Panc1 (cell line): Measurements from ENCODE around the gene ACOXL. TPM values are rescaled to one million over a fixed set of nuclear protein-coding genes. Genes with fewer than 3 reads are reported as not detected.

Source experiments
- ATAC-seq: fragments of 200-7000 bp; cut with Tn5 transposase; 2 replicates; pipeline ENCODE4 v1.9.1; 2020; ENCODE audit warnings: mild to moderate bottlenecking, moderate library complexity
- BruUV-seq: library from RNA; stranded (reverse); fragments of 400-500 nt; replicated peaks from 2 replicates; lab custom pipeline; 2021; lab: Mats Ljungman, UMichigan
- CTCF ChIA-PET: fragments of 300-600 bp; sonication (Branson Sonifier 250); formaldehyde crosslinking; loops from one replicate; lab custom pipeline; 2022; ENCODE audit warnings: antibody characterized with exemption; lab: Charles Lee
- POLR2A ChIA-PET: fragments of 300-600 bp; sonication (Branson Sonifier 250); formaldehyde crosslinking; loops from one replicate; lab custom pipeline; 2022; ENCODE audit warnings: antibody characterized with exemption; lab: Charles Lee
- DNase-seq: peaks from one replicate; pipeline ENCODE4 v3.0.0-alpha.2; 2010; ENCODE audit warnings: low read depth, low spot score
- H3K27ac ChIP-seq: 2 replicates; pipeline ENCODE4 v1.5.1; 2011; ENCODE audit warnings: mild to moderate bottlenecking, low read length, inconsistent platforms
- H3K27me3 ChIP-seq: fragments of 200-500 bp; sonication (Bioruptor generic); 2 replicates; pipeline ENCODE4 v1.6.0; 2014; ENCODE audit warnings: low read length, inconsistent platforms; ENCODE audit not compliant: control insufficient read depth, insufficient read depth
- H3K36me3 ChIP-seq: fragments of 200-500 bp; sonication (Bioruptor generic); 2 replicates; pipeline ENCODE4 v1.5.1; 2014; ENCODE audit warnings: inconsistent platforms, mild to moderate bottlenecking, low read length, moderate library complexity; ENCODE audit not compliant: control insufficient read depth, insufficient read depth
- H3K4me1 ChIP-seq: 2 replicates; pipeline ENCODE4 v1.5.1; 2011; ENCODE audit warnings: inconsistent platforms, mild to moderate bottlenecking, low read length, moderate library complexity; ENCODE audit not compliant: control insufficient read depth, insufficient read depth
- H3K4me3 ChIP-seq, 2 experiments: 2 replicates each; pipeline ENCODE4 v1.5.1; 2011 to 2012; ENCODE audit warnings: low read depth in 2 of 2, low read length in 2 of 2, mild to moderate bottlenecking in 2 of 2, inconsistent platforms in 1 of 2, moderate library complexity in 1 of 2
- H3K9me3 ChIP-seq: fragments of 200-500 bp; sonication (Bioruptor generic); 2 replicates; pipeline ENCODE4 v1.5.1; 2014; ENCODE audit warnings: low read depth, mild to moderate bottlenecking, inconsistent platforms, low read length, moderate library complexity; ENCODE audit not compliant: control insufficient read depth, insufficient read depth
- POLR2AphosphoS5 ChIP-seq: IDR thresholded peaks from 2 replicates; pipeline ENCODE4 v1.6.1; 2012; ENCODE audit warnings: mild to moderate bottlenecking, low read depth, low read length, moderate library complexity
- SIN3A ChIP-seq: IDR thresholded peaks from 2 replicates; pipeline ENCODE4 v1.6.1; 2012; ENCODE audit warnings: low read depth, mild to moderate bottlenecking, low read length, moderate library complexity, borderline replicate concordance; ENCODE audit not compliant: insufficient read depth
- TCF7L2 ChIP-seq: IDR thresholded peaks from 2 replicates; pipeline ENCODE4 v1.6.1; 2011; ENCODE audit warnings: mild to moderate bottlenecking, low read depth, low read length, inconsistent platforms
- in situ Hi-C: cut with HindIII; loops from 2 replicates; pipeline ENCODE4 v1.10.0; 2016; ENCODE audit warnings: low sequenced_read_pairs, low pct_unique_long_range_greater_than_20kb
- intact Hi-C: fragments of 100-400 bp; cut with micrococcal nuclease; formaldehyde crosslinking; loops from one replicate; pipeline ENCODE4 v1.10.0; 2022; ENCODE audit not compliant: unreplicated experiment
- total RNA-seq: library from RNA; stranded (reverse); gene quantifications from one replicate; pipeline ENCODE4 v1.2.1, GENCODE V29; 2021; ENCODE audit not compliant: unreplicated experiment
- TF ChIP-seq, protein P1 (sequence below): fragments of 450-650 bp; IDR thresholded peaks from 2 replicates; pipeline ENCODE4 v1.5.1; 2017; ENCODE audit warnings: mild to moderate bottlenecking
- TF ChIP-seq, protein P2 (sequence below), 2 experiments: IDR thresholded peaks; 2 replicates each; pipeline ENCODE4 v1.6.1; 2011 to 2012; ENCODE audit warnings: low read depth in 2 of 2, control low read depth in 1 of 2, low read length in 1 of 2, mild to moderate bottlenecking in 1 of 2, moderate library complexity in 1 of 2; ENCODE audit not compliant: insufficient read depth in 1 of 2

The ACOXL gene
- total RNA-seq, 1 experiment from 2014 or later = 4.9 TPM

GRCh38 chr2:110815938-110816337, 83.6 kb downstream of the ACOXL start:
- ATAC-seq (no peak), DNase-seq (no peak)
- Histone ChIP-seq H3K27ac (no peak overlapping the region), H3K27me3 (no peaks in the 10 kb centered on the region), H3K4me3 (no peak overlapping the region), H3K4me1 (no peaks in the 10 kb centered on the region), H3K9me3 (no peaks in the 10 kb centered on the region), H3K36me3 (no peaks in the 10 kb centered on the region)
- in situ Hi-C loops (no loop called here), intact Hi-C loops (no loop called here)
- TF ChIP-seq, protein P1, sequence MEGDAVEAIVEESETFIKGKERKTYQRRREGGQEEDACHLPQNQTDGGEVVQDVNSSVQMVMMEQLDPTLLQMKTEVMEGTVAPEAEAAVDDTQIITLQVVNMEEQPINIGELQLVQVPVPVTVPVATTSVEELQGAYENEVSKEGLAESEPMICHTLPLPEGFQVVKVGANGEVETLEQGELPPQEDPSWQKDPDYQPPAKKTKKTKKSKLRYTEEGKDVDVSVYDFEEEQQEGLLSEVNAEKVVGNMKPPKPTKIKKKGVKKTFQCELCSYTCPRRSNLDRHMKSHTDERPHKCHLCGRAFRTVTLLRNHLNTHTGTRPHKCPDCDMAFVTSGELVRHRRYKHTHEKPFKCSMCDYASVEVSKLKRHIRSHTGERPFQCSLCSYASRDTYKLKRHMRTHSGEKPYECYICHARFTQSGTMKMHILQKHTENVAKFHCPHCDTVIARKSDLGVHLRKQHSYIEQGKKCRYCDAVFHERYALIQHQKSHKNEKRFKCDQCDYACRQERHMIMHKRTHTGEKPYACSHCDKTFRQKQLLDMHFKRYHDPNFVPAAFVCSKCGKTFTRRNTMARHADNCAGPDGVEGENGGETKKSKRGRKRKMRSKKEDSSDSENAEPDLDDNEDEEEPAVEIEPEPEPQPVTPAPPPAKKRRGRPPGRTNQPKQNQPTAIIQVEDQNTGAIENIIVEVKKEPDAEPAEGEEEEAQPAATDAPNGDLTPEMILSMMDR = no peak
- TF ChIP-seq SIN3A (no peak), POLR2AphosphoS5 (no peak), TCF7L2 (no peak)
- TF ChIP-seq, protein P2, sequence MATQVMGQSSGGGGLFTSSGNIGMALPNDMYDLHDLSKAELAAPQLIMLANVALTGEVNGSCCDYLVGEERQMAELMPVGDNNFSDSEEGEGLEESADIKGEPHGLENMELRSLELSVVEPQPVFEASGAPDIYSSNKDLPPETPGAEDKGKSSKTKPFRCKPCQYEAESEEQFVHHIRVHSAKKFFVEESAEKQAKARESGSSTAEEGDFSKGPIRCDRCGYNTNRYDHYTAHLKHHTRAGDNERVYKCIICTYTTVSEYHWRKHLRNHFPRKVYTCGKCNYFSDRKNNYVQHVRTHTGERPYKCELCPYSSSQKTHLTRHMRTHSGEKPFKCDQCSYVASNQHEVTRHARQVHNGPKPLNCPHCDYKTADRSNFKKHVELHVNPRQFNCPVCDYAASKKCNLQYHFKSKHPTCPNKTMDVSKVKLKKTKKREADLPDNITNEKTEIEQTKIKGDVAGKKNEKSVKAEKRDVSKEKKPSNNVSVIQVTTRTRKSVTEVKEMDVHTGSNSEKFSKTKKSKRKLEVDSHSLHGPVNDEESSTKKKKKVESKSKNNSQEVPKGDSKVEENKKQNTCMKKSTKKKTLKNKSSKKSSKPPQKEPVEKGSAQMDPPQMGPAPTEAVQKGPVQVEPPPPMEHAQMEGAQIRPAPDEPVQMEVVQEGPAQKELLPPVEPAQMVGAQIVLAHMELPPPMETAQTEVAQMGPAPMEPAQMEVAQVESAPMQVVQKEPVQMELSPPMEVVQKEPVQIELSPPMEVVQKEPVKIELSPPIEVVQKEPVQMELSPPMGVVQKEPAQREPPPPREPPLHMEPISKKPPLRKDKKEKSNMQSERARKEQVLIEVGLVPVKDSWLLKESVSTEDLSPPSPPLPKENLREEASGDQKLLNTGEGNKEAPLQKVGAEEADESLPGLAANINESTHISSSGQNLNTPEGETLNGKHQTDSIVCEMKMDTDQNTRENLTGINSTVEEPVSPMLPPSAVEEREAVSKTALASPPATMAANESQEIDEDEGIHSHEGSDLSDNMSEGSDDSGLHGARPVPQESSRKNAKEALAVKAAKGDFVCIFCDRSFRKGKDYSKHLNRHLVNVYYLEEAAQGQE (IDR thresholded peaks at IDR 0.05; ENCODE audit: insufficient read depth in 1 of 2, low read depth in 2 of 2, low read length in 1 of 2) = no peak
- POLR2A ChIA-PET = no interaction called here
- no TSS peak for BruUV-seq
- CTCF ChIA-PET = interaction anchor here (0.6 kb wide), 1 partner anchor 164 kb away, joined by 10 read pairs; no protein-coding TSS in a partner anchor

GRCh38 chr2:110816404-110817365, 84.3 kb downstream of the ACOXL start:
- ATAC-seq (no peak; the same call in 1 of the 2 replicates), DNase-seq (peak; percentile 62)
- H3K36me3 ChIP-seq = no peaks in the 10 kb centered on the region
- H3K27ac ChIP-seq = no peak overlapping the region
- H3K27me3 ChIP-seq = no peaks in the 10 kb centered on the region
- no peaks in the 10 kb centered on the region for H3K4me1 ChIP-seq
- ChIA-PET CTCF (interaction anchor here (0.6 kb wide), 1 partner anchor 165 kb away, joined by 10 read pairs; no protein-coding TSS in a partner anchor), POLR2A (no interaction called here)
- TF ChIP-seq POLR2AphosphoS5 = no peak
- TF ChIP-seq TCF7L2 = no peak
- TF ChIP-seq, protein P2 (IDR thresholded peaks at IDR 0.05; ENCODE audit: insufficient read depth in 1 of 2, low read depth in 2 of 2, low read length in 1 of 2) = no peak
- TF ChIP-seq, protein P1 = no peak
- TF ChIP-seq SIN3A = no peak
- H3K4me3 ChIP-seq = no peak overlapping the region
- BruUV-seq = no TSS peak
- H3K9me3 ChIP-seq = no peaks in the 10 kb centered on the region
- intact Hi-C loops = no loop called here
- in situ Hi-C loops = no loop called here
